Fibroblast of lung (primary cell): ENCODE data around the gene TBC1D2B. TPM values are rescaled to one million over a fixed set of nuclear protein-coding genes. Genes with fewer than 3 reads are reported as not detected.
A peak's percentile ranks its signal among the peaks of the same experiment; 100 is the strongest.

ENCODE experiments used
- DNase-seq, 2 donors: peaks; one replicate each; pipeline versions ENCODE4 v3.0.0 to v3.0.0-alpha.2; 2010; ENCODE audit warnings: low read depth in 2 of 2
- H2AFZ ChIP-seq: 2 replicates; pipeline ENCODE4 v1.5.1; 2012; ENCODE audit warnings: low read length, control low read depth, inconsistent platforms
- H3K27ac ChIP-seq: 2 replicates; pipeline ENCODE4 v1.5.1; 2011; ENCODE audit warnings: low read length, control low read depth; ENCODE audit not compliant: insufficient read depth
- H3K27me3 ChIP-seq: 2 replicates; pipeline ENCODE4 v1.5.1; 2011; ENCODE audit warnings: mild to moderate bottlenecking, low read length; ENCODE audit not compliant: control insufficient read depth, insufficient read depth
- H3K36me3 ChIP-seq: 2 replicates; pipeline ENCODE4 v1.5.1; 2011; ENCODE audit warnings: low read length; ENCODE audit not compliant: control insufficient read depth, insufficient read depth
- H3K4me1 ChIP-seq: 2 replicates; pipeline ENCODE4 v1.5.1; 2011; ENCODE audit warnings: low read length; ENCODE audit not compliant: control insufficient read depth, insufficient read depth; ENCODE audit errors: extremely low read depth
- H3K4me2 ChIP-seq: 2 replicates; pipeline ENCODE4 v1.5.1; 2011; ENCODE audit warnings: low read length, control low read depth; ENCODE audit not compliant: insufficient read depth; ENCODE audit errors: extremely low read depth
- H3K4me3 ChIP-seq, 4 experiments: fragments of 200-600 bp in 1 of 4; sonication (generic) in 1 of 4; replicated peaks in 1 of 4; 2 replicates each; pipeline ENCODE4 v1.5.1; 2011 to 2016; ENCODE audit warnings: low read length in 4 of 4, low read depth in 3 of 4, mild to moderate bottlenecking in 3 of 4, control low read depth in 2 of 4, inconsistent platforms in 1 of 4, mixed read lengths in 1 of 4; ENCODE audit not compliant: insufficient read depth in 1 of 4; ENCODE audit errors: control extremely low read depth in 1 of 4
- H3K79me2 ChIP-seq: 2 replicates; pipeline ENCODE4 v1.5.1; 2012; ENCODE audit warnings: mild to moderate bottlenecking, low read length, inconsistent platforms; ENCODE audit not compliant: control insufficient read depth, insufficient read depth
- H3K9ac ChIP-seq: 2 replicates; pipeline ENCODE4 v1.5.1; 2011; ENCODE audit warnings: mild to moderate bottlenecking, low read length, control low read depth; ENCODE audit not compliant: insufficient read depth
- H3K9me3 ChIP-seq: 2 replicates; pipeline ENCODE4 v1.5.1; 2012; ENCODE audit warnings: low read depth, low read length; ENCODE audit not compliant: control insufficient read depth, insufficient read depth
- H4K20me1 ChIP-seq: 2 replicates; pipeline ENCODE4 v1.5.1; 2011; ENCODE audit warnings: low read length; ENCODE audit not compliant: control insufficient read depth, insufficient read depth; ENCODE audit errors: extremely low read depth
- EZH2 ChIP-seq: IDR thresholded peaks from 2 replicates; pipeline ENCODE4 v1.5.1; 2012; ENCODE audit warnings: low read length, control low read depth, mild to moderate bottlenecking; ENCODE audit errors: missing control alignments
- polyA plus RNA-seq, 2 donors: library from polyadenylated mRNA; depleted of rRNA in 1 of 2; stranded (reverse) in 1 of 2; unstranded in 1 of 2; fragments of >200 nt; gene quantifications; 2 replicates each; pipeline ENCODE4 v1.2.1, GENCODE V29; 2011 to 2012; ENCODE audit warnings: missing spikeins in 1 of 2
- total RNA-seq: library from RNA; depleted of rRNA; stranded (reverse); fragments of >200 nt; gene quantifications from 2 replicates; pipeline ENCODE4 v1.2.1, GENCODE V29; 2014
- TF ChIP-seq, protein P1 (sequence below), 2 donors: IDR thresholded peaks in 1 of 2; conservative IDR thresholded peaks in 1 of 2; 1 replicate in 1 of 2; 2 replicates in 1 of 2; pipeline ENCODE4 v1.5.1; 2011 to 2012; ENCODE audit warnings: low read length in 2 of 2, control low read depth in 1 of 2, inconsistent platforms in 1 of 2, low read depth in 1 of 2, mild to moderate bottlenecking in 1 of 2

Gene TBC1D2B
- total and polyA plus RNA-seq, 2 donors (not counting 1 experiment from before 2014, with no cell fraction given): 49.4 to 73.3 TPM

DNA sequence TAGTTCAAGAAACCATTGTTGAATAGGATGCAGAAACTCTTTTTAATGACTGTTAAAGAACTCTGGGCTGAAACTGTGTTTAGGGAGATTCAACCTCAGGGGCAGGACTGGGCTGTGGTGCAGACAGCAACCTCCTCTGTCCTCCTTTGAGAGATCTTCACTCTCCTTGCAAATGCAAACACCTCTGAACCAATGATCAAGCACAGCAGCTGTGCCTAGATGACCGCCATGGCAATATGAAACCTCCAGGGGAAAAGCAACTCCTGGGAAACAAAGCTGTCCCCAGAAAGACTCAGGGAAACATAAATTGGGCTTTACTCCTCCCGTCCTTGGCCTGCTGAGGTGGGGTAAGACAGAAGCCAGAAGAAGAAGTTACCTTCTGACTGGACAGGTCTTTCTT is 52.6 kb downstream of the TBC1D2B start:
- TF ChIP-seq EZH2: no peak
- TF ChIP-seq, protein P1, sequence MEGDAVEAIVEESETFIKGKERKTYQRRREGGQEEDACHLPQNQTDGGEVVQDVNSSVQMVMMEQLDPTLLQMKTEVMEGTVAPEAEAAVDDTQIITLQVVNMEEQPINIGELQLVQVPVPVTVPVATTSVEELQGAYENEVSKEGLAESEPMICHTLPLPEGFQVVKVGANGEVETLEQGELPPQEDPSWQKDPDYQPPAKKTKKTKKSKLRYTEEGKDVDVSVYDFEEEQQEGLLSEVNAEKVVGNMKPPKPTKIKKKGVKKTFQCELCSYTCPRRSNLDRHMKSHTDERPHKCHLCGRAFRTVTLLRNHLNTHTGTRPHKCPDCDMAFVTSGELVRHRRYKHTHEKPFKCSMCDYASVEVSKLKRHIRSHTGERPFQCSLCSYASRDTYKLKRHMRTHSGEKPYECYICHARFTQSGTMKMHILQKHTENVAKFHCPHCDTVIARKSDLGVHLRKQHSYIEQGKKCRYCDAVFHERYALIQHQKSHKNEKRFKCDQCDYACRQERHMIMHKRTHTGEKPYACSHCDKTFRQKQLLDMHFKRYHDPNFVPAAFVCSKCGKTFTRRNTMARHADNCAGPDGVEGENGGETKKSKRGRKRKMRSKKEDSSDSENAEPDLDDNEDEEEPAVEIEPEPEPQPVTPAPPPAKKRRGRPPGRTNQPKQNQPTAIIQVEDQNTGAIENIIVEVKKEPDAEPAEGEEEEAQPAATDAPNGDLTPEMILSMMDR (conservative IDR thresholded peaks at IDR 0.05 in 1 of 2, IDR thresholded peaks at IDR 0.05 in 1 of 2; ENCODE audit: low read depth in 1 of 2, low read length in 2 of 2): no peak
- no peaks in the 10 kb centered on the region for H4K20me1 ChIP-seq
- no peaks in the 10 kb centered on the region for H3K79me2 ChIP-seq
- H3K9ac ChIP-seq: no peak overlapping the region
- H3K9me3 ChIP-seq: no peaks in the 10 kb centered on the region
- H3K4me3 ChIP-seq: no peak overlapping the region
- H3K4me2 ChIP-seq: no peak overlapping the region
- peaks cover 19% of the 10 kb centered on the region for H3K36me3 ChIP-seq
- H3K27ac ChIP-seq: no peak overlapping the region
- DNase-seq: no peak
- H2AFZ ChIP-seq: no peak overlapping the region
- peaks cover 6% of the 10 kb centered on the region for H3K4me1 ChIP-seq
- no peaks in the 10 kb centered on the region for H3K27me3 ChIP-seq

DNA sequence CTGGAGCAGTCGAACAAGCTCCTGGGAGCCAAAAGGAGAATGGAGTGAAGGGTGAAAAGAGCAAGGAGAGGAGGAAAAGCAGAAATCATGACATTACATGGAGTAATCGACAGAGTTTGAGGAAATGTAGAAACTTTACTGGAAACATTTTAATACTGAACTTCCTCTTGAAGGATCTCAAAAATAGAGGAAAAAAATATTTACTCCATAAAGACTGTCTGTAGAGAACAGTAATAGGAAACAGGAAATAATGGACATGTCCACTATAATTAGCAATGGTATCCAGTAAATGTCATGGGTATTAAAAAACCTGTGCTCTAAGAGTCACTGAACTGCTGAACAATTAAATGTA is 53.0 kb downstream of the TBC1D2B start:
- Histone ChIP-seq H3K9me3 (no peaks in the 10 kb centered on the region), H3K27ac (peak overlapping the region; percentile 15), H3K27me3 (no peaks in the 10 kb centered on the region), H3K79me2 (no peaks in the 10 kb centered on the region), H3K9ac (no peak overlapping the region), H3K4me2 (peak overlapping the region; percentile 23), H3K4me3 (no peak overlapping the region), H3K4me1 (peaks cover 6% of the 10 kb centered on the region), H4K20me1 (no peaks in the 10 kb centered on the region), H2AFZ (no peak overlapping the region), H3K36me3 (peaks cover 17% of the 10 kb centered on the region)
- no peak for TF ChIP-seq EZH2
- TF ChIP-seq, protein P1 (conservative IDR thresholded peaks at IDR 0.05 in 1 of 2, IDR thresholded peaks at IDR 0.05 in 1 of 2; ENCODE audit: low read depth in 1 of 2, low read length in 2 of 2): no peak
- no peak for DNase-seq

DNA sequence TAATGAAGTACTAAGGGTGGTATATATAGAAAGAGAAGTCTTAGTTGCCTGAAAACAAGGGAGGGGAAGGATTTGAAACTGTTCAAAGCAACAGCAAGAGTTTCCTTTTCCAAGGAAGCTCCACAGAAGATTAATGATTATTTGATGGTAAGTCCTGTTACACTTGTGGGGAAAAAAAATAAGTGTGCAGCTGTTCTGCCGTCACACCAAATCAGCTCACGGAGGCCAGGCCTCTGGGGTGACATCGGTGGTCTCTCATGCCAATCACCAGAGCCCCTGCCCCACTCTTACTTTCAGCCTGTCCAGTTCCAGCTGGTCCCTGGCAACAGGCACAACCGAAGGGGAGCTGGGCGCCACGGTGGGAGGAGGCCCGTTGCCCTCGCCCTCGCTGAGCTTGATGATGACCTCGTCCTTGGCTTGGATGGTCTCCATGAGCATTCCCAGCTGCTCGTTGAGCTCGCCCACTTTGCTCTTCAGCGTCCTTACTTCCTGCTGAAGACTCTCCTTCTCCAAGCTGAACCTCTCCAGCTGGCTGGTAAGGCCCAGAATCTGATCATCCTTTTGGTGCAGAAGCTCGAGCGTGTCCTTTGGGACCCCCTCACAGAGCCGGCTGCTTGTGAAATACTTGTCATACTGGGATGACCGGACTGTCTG is 53.5 kb downstream of the TBC1D2B start:
- H2AFZ ChIP-seq: no peak overlapping the region
- H3K27ac ChIP-seq: peak overlapping the region; percentile 15
- H4K20me1 ChIP-seq: no peaks in the 10 kb centered on the region
- no peaks in the 10 kb centered on the region for H3K79me2 ChIP-seq
- H3K4me1 ChIP-seq: peaks cover 6% of the 10 kb centered on the region
- TF ChIP-seq, protein P1 (conservative IDR thresholded peaks at IDR 0.05 in 1 of 2, IDR thresholded peaks at IDR 0.05 in 1 of 2; ENCODE audit: low read depth in 1 of 2, low read length in 2 of 2): no peak
- TF ChIP-seq EZH2: no peak
- H3K4me3 ChIP-seq: no peak overlapping the region
- H3K9ac ChIP-seq: no peak overlapping the region
- H3K36me3 ChIP-seq: peaks cover 17% of the 10 kb centered on the region
- H3K9me3 ChIP-seq: no peaks in the 10 kb centered on the region
- H3K27me3 ChIP-seq: no peaks in the 10 kb centered on the region
- DNase-seq: peak; percentile 45 to 79
- peak overlapping the region; percentile 23 for H3K4me2 ChIP-seq
